DND-41 (cell line): ENCODE measurements around the gene RGS5.
"Not testable (repeated sequence)": the region's sequence is repeated elsewhere in the genome, so short reads cannot be mapped to it uniquely, and the experiment has no call there.

Source experiments
- ATAC-seq: fragments of 200-7000 bp; cut with Tn5 transposase; 3 replicates; pipeline ENCODE4 v1.9.1; 2021; ENCODE audit warnings: low read depth; ENCODE audit not compliant: insufficient read depth
- DNase-seq: peaks from one replicate; pipeline ENCODE4 v3.0.0-alpha.2; 2020
- H2AFZ ChIP-seq: 2 replicates; pipeline ENCODE4 v1.6.0; 2012; ENCODE audit warnings: low read depth, low read length
- H3K27ac ChIP-seq: 2 replicates; pipeline ENCODE4 v1.5.1; 2012; ENCODE audit warnings: low read length, inconsistent platforms
- H3K27me3 ChIP-seq: fragments of 200-600 bp; sonication (generic); 2 replicates; pipeline ENCODE4 v1.6.0; 2012; ENCODE audit warnings: low read length, mild to moderate bottlenecking, inconsistent platforms; ENCODE audit not compliant: insufficient read depth, poor library complexity
- H3K36me3 ChIP-seq: 2 replicates; pipeline ENCODE4 v1.5.1; 2012; ENCODE audit warnings: low read length, inconsistent platforms; ENCODE audit not compliant: insufficient read depth
- H3K4me1 ChIP-seq: 2 replicates; pipeline ENCODE4 v1.5.1; 2012; ENCODE audit warnings: mild to moderate bottlenecking, low read length; ENCODE audit not compliant: insufficient read depth
- H3K4me2 ChIP-seq: 2 replicates; pipeline ENCODE4 v1.6.0; 2012; ENCODE audit warnings: mild to moderate bottlenecking, moderate library complexity, low read length, inconsistent platforms; ENCODE audit not compliant: insufficient read depth
- H3K4me3 ChIP-seq, 2 experiments: fragments of 200-600 bp in 1 of 2; shearing (Covaris generic) in 1 of 2; 2 replicates each; pipeline ENCODE4 v1.5.1; 2012 to 2016; ENCODE audit warnings: inconsistent platforms in 2 of 2, low read length in 2 of 2, mild to moderate bottlenecking in 2 of 2, low read depth in 1 of 2, moderate library complexity in 1 of 2
- H3K79me2 ChIP-seq: 2 replicates; pipeline ENCODE4 v1.6.0; 2012; ENCODE audit warnings: low read length, inconsistent platforms; ENCODE audit not compliant: insufficient read depth
- H3K9ac ChIP-seq: 2 replicates; pipeline ENCODE4 v1.6.0; 2012; ENCODE audit warnings: low read depth, mild to moderate bottlenecking, inconsistent platforms, low read length, moderate library complexity
- H3K9me3 ChIP-seq: 2 replicates; pipeline ENCODE4 v1.5.1; 2012; ENCODE audit warnings: low read length, moderate library complexity, mild to moderate bottlenecking, inconsistent platforms; ENCODE audit not compliant: insufficient read depth, severe bottlenecking
- H4K20me1 ChIP-seq: 2 replicates; pipeline ENCODE4 v1.6.0; 2012; ENCODE audit warnings: low read length; ENCODE audit not compliant: insufficient read depth
- CTCF ChIP-seq: IDR thresholded peaks from 2 replicates; pipeline ENCODE4 v1.5.1; 2012; ENCODE audit warnings: borderline replicate concordance, low read length, moderate library complexity, mild to moderate bottlenecking; ENCODE audit not compliant: poor library complexity, severe bottlenecking; ENCODE audit errors: extremely low read depth
- EZH2 ChIP-seq: IDR thresholded peaks from 3 replicates; pipeline ENCODE4 v1.6.1; 2012; ENCODE audit warnings: borderline replicate concordance, low read depth, mild to moderate bottlenecking, moderate library complexity, low read length, inconsistent platforms; ENCODE audit not compliant: severe bottlenecking

RGS5 gene

GRCh38 chr1:163230827-163231226, 28.1 kb upstream of the RGS5 start:
- Histone ChIP-seq H3K36me3 (no peaks in the 10 kb centered on the region), H4K20me1 (no peaks in the 10 kb centered on the region), H3K4me3 (no peak overlapping the region), H3K79me2 (no peaks in the 10 kb centered on the region), H3K4me2 (no peak overlapping the region), H3K9me3 (no peaks in the 10 kb centered on the region), H2AFZ (no peak overlapping the region), H3K4me1 (no peaks in the 10 kb centered on the region), H3K9ac (no peak overlapping the region), H3K27me3 (no peaks in the 10 kb centered on the region), H3K27ac (no peak overlapping the region)
- ATAC-seq = no peak
- no peak for DNase-seq
- no peak for TF ChIP-seq EZH2
- TF ChIP-seq CTCF = no peak

GRCh38 chr1:163228271-163228670, 25.6 kb upstream of the RGS5 start:
- H3K4me2 ChIP-seq, H3K36me3 ChIP-seq, H3K27ac ChIP-seq, H3K27me3 ChIP-seq, H2AFZ ChIP-seq, DNase-seq, ATAC-seq, H3K79me2 ChIP-seq, H3K4me1 ChIP-seq, H3K9me3 ChIP-seq, H3K4me3 ChIP-seq, H4K20me1 ChIP-seq, H3K9ac ChIP-seq: not testable (repeated sequence)

- Histone ChIP-seq H3K79me2 (no peaks in the 10 kb centered on the region), H3K4me1 (no peaks in the 10 kb centered on the region), H3K27ac (no peak overlapping the region), H3K9me3 (no peaks in the 10 kb centered on the region), H3K27me3 (no peaks in the 10 kb centered on the region), H4K20me1 (no peaks in the 10 kb centered on the region), H3K36me3 (no peaks in the 10 kb centered on the region), H3K9ac (no peak overlapping the region), H2AFZ (no peak overlapping the region), H3K4me3 (no peak overlapping the region), H3K4me2 (no peak overlapping the region)
- ATAC-seq = no peak
- TF ChIP-seq CTCF (no peak), EZH2 (no peak)
- DNase-seq = no peak
These were observed 24.4 kb upstream of the RGS5 start for GRCh38 chr1:163227126-163227525.

- Histone ChIP-seq H3K27me3 (peaks cover 4% of the 10 kb centered on the region), H4K20me1 (no peaks in the 10 kb centered on the region), H3K9me3 (no peaks in the 10 kb centered on the region), H3K9ac (no peak overlapping the region), H3K4me1 (no peaks in the 10 kb centered on the region), H3K4me3 (no peak overlapping the region), H3K79me2 (no peaks in the 10 kb centered on the region), H3K27ac (no peak overlapping the region), H3K36me3 (no peaks in the 10 kb centered on the region), H3K4me2 (no peak overlapping the region), H2AFZ (no peak overlapping the region)
- ATAC-seq = no peak
- no peak for DNase-seq
- no peak for TF ChIP-seq CTCF
- TF ChIP-seq EZH2 = no peak
These were observed 10.9 kb upstream of the RGS5 start for GRCh38 chr1:163213626-163214025.
